Fibroblast of peridontal ligament (primary cell): ENCODE results near the gene GDPD2.

Experiments
- DNase-seq: peaks from one replicate; pipeline ENCODE4 v3.0.0-alpha.2; 2010; ENCODE audit errors: extremely low read depth

GDPD2 gene

GRCh38 chrX:70437011-70437410, 13.9 kb downstream of the GDPD2 start:
- DNase-seq = no peak

GRCh38 chrX:70437921-70438665, 15.0 kb downstream of the GDPD2 start:
- DNase-seq = no peak

- no peak for DNase-seq
Observed at GRCh38 chrX:70439016-70439415, 15.9 kb downstream of the GDPD2 start.

- DNase-seq = no peak
Observed at GRCh38 chrX:70442224-70442623, 19.1 kb downstream of the GDPD2 start.

GRCh38 chrX:70444326-70444945, 21.3 kb downstream of the GDPD2 start, which contains the start of gene DLG3:
Gene DLG3, plus strand, starts transcription at chrX:70444835. Its CDS starts 367 bp downstream, at chrX:70445202.
- DNase-seq = peak; percentile 41

GRCh38 chrX:70444946-70445656, 22.0 kb downstream of the GDPD2 start:
- DNase-seq = no peak

GRCh38 chrX:70445951-70446350, 22.8 kb downstream of the GDPD2 start:
- DNase-seq = no peak

GRCh38 chrX:70446380-70447350, 23.6 kb downstream of the GDPD2 start:
- no peak for DNase-seq

- no peak for DNase-seq
Observed at GRCh38 chrX:70449457-70449966, 26.4 kb downstream of the GDPD2 start.

GRCh38 chrX:70452143-70452733, 29.1 kb downstream of the GDPD2 start:
- peak; percentile 41 for DNase-seq

GRCh38 chrX:70453024-70453618, 30.0 kb downstream of the GDPD2 start:
- DNase-seq = no peak

GRCh38 chrX:70454441-70455365, 31.6 kb downstream of the GDPD2 start:
- DNase-seq = peak; percentile 56

- DNase-seq = no peak
Observed at GRCh38 chrX:70455366-70456202, 32.5 kb downstream of the GDPD2 start.

- DNase-seq = no peak
Observed at GRCh38 chrX:70456256-70456655, 33.1 kb downstream of the GDPD2 start.

- DNase-seq = no peak
Observed at GRCh38 chrX:70461026-70461425, 37.9 kb downstream of the GDPD2 start.

GRCh38 chrX:70464051-70464450, 40.9 kb downstream of the GDPD2 start:
- DNase-seq = no peak

GRCh38 chrX:70466968-70467367, 43.9 kb downstream of the GDPD2 start:
- peak; percentile 30 for DNase-seq

- no peak for DNase-seq
Observed at GRCh38 chrX:70468709-70469108, 45.6 kb downstream of the GDPD2 start.
